ENCODE data around the gene ARF1. TPM values are rescaled to one million over a fixed set of nuclear protein-coding genes. Genes with fewer than 3 reads are reported as not detected.

ARF1 gene
- total and polyA plus RNA-seq, 2 of the 13 experiments (the other 11 are each of a cell fraction or from before 2014, with no cell fraction given): 186 to 327 TPM

- TF ChIP-seq MED8 (CRISPR knock-in tag; IDR thresholded peaks at IDR 0.05; ENCODE audit: insufficient replicate concordance) (peak; percentile 44), REL (CRISPR knock-in tag; conservative IDR thresholded peaks at IDR 0.05) (peak; percentile 92), TRIM24 (CRISPR knock-in tag; IDR thresholded peaks at IDR 0.05) (no peak), ETS1 (CRISPR knock-in tag; IDR thresholded peaks at IDR 0.05) (peak; percentile 47; the same call in 1 of the 2 replicates), ZNF503 (CRISPR knock-in tag; IDR thresholded peaks at IDR 0.05) (no peak; the same call in none of the 2 replicates), DPF2 (CRISPR knock-in tag; IDR thresholded peaks at IDR 0.05; ENCODE audit: borderline replicate concordance, low read depth) (no peak), TCF12 (IDR thresholded peaks at IDR 0.05) (no peak), TCF12 (CRISPR knock-in tag; IDR thresholded peaks at IDR 0.05) (0 out of 2 replicates have a peak, but pooled peaks have one; percentile 16), ZNF615 (CRISPR knock-in tag; IDR thresholded peaks at IDR 0.05; ENCODE audit: borderline replicate concordance) (peak; percentile 57; the same call in 1 of the 2 replicates), NR2F6 (IDR thresholded peaks at IDR 0.05) (no peak), NR2F6 (CRISPR knock-in tag; IDR thresholded peaks at IDR 0.05) (0 out of 2 replicates have a peak, but pooled peaks have one; percentile 62), ZNF225 (CRISPR knock-in tag; IDR thresholded peaks at IDR 0.05) (no peak; the same call in none of the 2 replicates), HIVEP1 (CRISPR knock-in tag; IDR thresholded peaks at IDR 0.05) (peak; percentile 82), ZBTB25 (CRISPR knock-in tag; IDR thresholded peaks at IDR 0.05) (peak; percentile 63; the same call in 1 of the 2 replicates), ZNF883 (CRISPR knock-in tag; IDR thresholded peaks at IDR 0.05; ENCODE audit: not compliant biosample characterization) (no peak), SALL1 (CRISPR knock-in tag; IDR thresholded peaks at IDR 0.05) (peak; percentile 85), SIX1 (CRISPR knock-in tag; IDR thresholded peaks at IDR 0.05; ENCODE audit: borderline replicate concordance) (no peak), CENPT (CRISPR knock-in tag; IDR thresholded peaks at IDR 0.05; ENCODE audit: low read depth) (peak; percentile 94), PPARG (CRISPR knock-in tag; conservative IDR thresholded peaks at IDR 0.05) (no peak), SPEN (CRISPR knock-in tag; IDR thresholded peaks at IDR 0.05; ENCODE audit: low read depth) (peak; percentile 99), ATF1 (CRISPR knock-in tag; IDR thresholded peaks at IDR 0.05) (peak; percentile 94), SP4 (CRISPR knock-in tag; IDR thresholded peaks at IDR 0.05) (peak; percentile 98), TOE1 (CRISPR knock-in tag; IDR thresholded peaks at IDR 0.05) (no peak; the same call in 1 of the 2 replicates), ZMYM4 (CRISPR knock-in tag; IDR thresholded peaks at IDR 0.05) (peak; percentile 87), SYNCRIP (IDR thresholded peaks at IDR 0.05; ENCODE audit: insufficient read depth, low read depth, low read length) (no peak), MYNN (CRISPR knock-in tag; IDR thresholded peaks at IDR 0.05; ENCODE audit: low read depth) (no peak; the same call in 1 of the 2 replicates)
- TF ChIP-seq, protein P1, sequence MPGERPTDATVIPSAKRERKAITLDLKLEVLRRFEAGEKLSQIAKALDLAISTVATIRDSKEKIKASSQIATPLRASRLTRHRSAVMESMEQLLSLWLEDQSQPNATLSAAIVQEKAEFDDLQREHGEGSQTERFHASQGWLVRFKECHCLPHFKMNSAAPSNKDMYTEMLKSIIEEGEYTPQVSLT (CRISPR knock-in tag; IDR thresholded peaks at IDR 0.05; ENCODE audit: borderline replicate concordance, low read depth): no peak
Observed at GRCh38 chr1:228102791-228103620, 20.5 kb downstream of the ARF1 start, which contains the start of gene C1orf35 (continued).
